Duodenal mucosa (tissue), 2 donors: ENCODE data around the gene AVEN.

ENCODE experiments used
- H3K27ac ChIP-seq: one replicate; pipeline ENCODE4 v1.7.0; 2013; ENCODE audit warnings: low read depth, low read length
- H3K27me3 ChIP-seq, 2 donors: one replicate each; pipeline ENCODE4 v1.7.0; 2013; ENCODE audit warnings: low read length in 2 of 2, control low read depth in 1 of 2; ENCODE audit not compliant: insufficient read depth in 2 of 2, control insufficient read depth in 1 of 2
- H3K36me3 ChIP-seq, 2 donors: one replicate each; pipeline ENCODE4 v1.7.0; 2013; ENCODE audit warnings: low read length in 2 of 2, control low read depth in 1 of 2; ENCODE audit not compliant: insufficient read depth in 2 of 2, control insufficient read depth in 1 of 2
- H3K4me1 ChIP-seq, 2 donors: one replicate each; pipeline ENCODE4 v1.7.0; 2013; ENCODE audit warnings: low read length in 2 of 2, control low read depth in 1 of 2; ENCODE audit not compliant: insufficient read depth in 2 of 2, control insufficient read depth in 1 of 2
- H3K4me3 ChIP-seq, 2 donors: one replicate each; pipeline ENCODE4 v1.7.0; 2013; ENCODE audit warnings: low read length in 2 of 2, low read depth in 1 of 2
- H3K9ac ChIP-seq, 2 donors: one replicate each; pipeline ENCODE4 v1.7.0; 2013; ENCODE audit warnings: low read length in 2 of 2, low read depth in 1 of 2
- H3K9me3 ChIP-seq, 2 donors: one replicate each; pipeline ENCODE4 v1.7.0; 2013; ENCODE audit warnings: low read length in 2 of 2, control low read depth in 1 of 2; ENCODE audit not compliant: control insufficient read depth in 1 of 2

Gene AVEN

GRCh38 chr15:33894193-33894592 lies 144.8 kb downstream of the AVEN start:
- no peaks in the 10 kb centered on the region for H3K36me3 ChIP-seq
- no peak overlapping the region for H3K27ac ChIP-seq
- no peak overlapping the region for H3K9ac ChIP-seq
- no peak overlapping the region for H3K4me3 ChIP-seq
- no peaks in the 10 kb centered on the region for H3K9me3 ChIP-seq
- H3K27me3 ChIP-seq = no peaks in the 10 kb centered on the region
- peaks cover 0 to 2% of the 10 kb centered on the region in 2 donors for H3K4me1 ChIP-seq

- Histone ChIP-seq H3K9me3 (no peaks in the 10 kb centered on the region), H3K9ac (no peak overlapping the region), H3K27ac (no peak overlapping the region), H3K4me3 (no peak overlapping the region), H3K4me1 (no peaks in the 10 kb centered on the region), H3K27me3 (no peaks in the 10 kb centered on the region), H3K36me3 (no peaks in the 10 kb centered on the region)
These were observed 150.8 kb downstream of the AVEN start for GRCh38 chr15:33888176-33888575.

- no peak overlapping the region for H3K4me3 ChIP-seq
- no peaks in the 10 kb centered on the region for H3K9me3 ChIP-seq
These were observed 156.1 kb downstream of the AVEN start for GRCh38 chr15:33882921-33883320.

GRCh38 chr15:33874156-33874555 lies 164.8 kb downstream of the AVEN start:
- Histone ChIP-seq H3K9me3 (no peaks in the 10 kb centered on the region), H3K4me3 (no peak overlapping the region), H3K4me1 (no peaks in the 10 kb centered on the region), H3K36me3 (no peaks in the 10 kb centered on the region), H3K27ac (no peak overlapping the region), H3K27me3 (no peaks in the 10 kb centered on the region), H3K9ac (no peak overlapping the region)

More at GRCh38 chr15:33882921-33883320, 156.1 kb downstream of the AVEN start:
- no peak overlapping the region for H3K9ac ChIP-seq
- H3K36me3 ChIP-seq = no peaks in the 10 kb centered on the region
- no peaks in the 10 kb centered on the region for H3K27me3 ChIP-seq
- no peaks in the 10 kb centered on the region for H3K4me1 ChIP-seq
- no peak overlapping the region for H3K27ac ChIP-seq

- Histone ChIP-seq H3K4me3 (no peak overlapping the region), H3K9ac (no peak overlapping the region), H3K27ac (no peak overlapping the region), H3K9me3 (no peaks in the 10 kb centered on the region), H3K4me1 (no peaks in the 10 kb centered on the region), H3K27me3 (no peaks in the 10 kb centered on the region), H3K36me3 (no peaks in the 10 kb centered on the region)
These were observed 166.4 kb downstream of the AVEN start for GRCh38 chr15:33872416-33873106.

- H3K9ac ChIP-seq = no peak overlapping the region
- no peaks in the 10 kb centered on the region for H3K36me3 ChIP-seq
- no peak overlapping the region for H3K4me3 ChIP-seq
- no peaks in the 10 kb centered on the region for H3K9me3 ChIP-seq
- no peaks in the 10 kb centered on the region for H3K4me1 ChIP-seq
- no peak overlapping the region for H3K27ac ChIP-seq
- no peaks in the 10 kb centered on the region for H3K27me3 ChIP-seq
These were observed 167.0 kb downstream of the AVEN start for GRCh38 chr15:33871980-33872379.

GRCh38 chr15:33866101-33866737 lies 172.8 kb downstream of the AVEN start:
- Histone ChIP-seq H3K9ac (no peak overlapping the region), H3K36me3 (peaks cover 0 to 8% of the 10 kb centered on the region in 2 donors), H3K4me1 (no peaks in the 10 kb centered on the region), H3K27me3 (no peaks in the 10 kb centered on the region), H3K4me3 (no peak overlapping the region), H3K9me3 (no peaks in the 10 kb centered on the region), H3K27ac (no peak overlapping the region)

GRCh38 chr15:33865416-33865815 lies 173.6 kb downstream of the AVEN start:
- H3K4me1 ChIP-seq = no peaks in the 10 kb centered on the region
- no peaks in the 10 kb centered on the region for H3K27me3 ChIP-seq
- H3K4me3 ChIP-seq = no peak overlapping the region
- H3K9ac ChIP-seq = no peak overlapping the region
- no peaks in the 10 kb centered on the region for H3K9me3 ChIP-seq
- H3K27ac ChIP-seq = no peak overlapping the region
- H3K36me3 ChIP-seq = peaks cover 0 to 8% of the 10 kb centered on the region in 2 donors

GRCh38 chr15:33864360-33865075 lies 174.5 kb downstream of the AVEN start:
- Histone ChIP-seq H3K9me3 (no peaks in the 10 kb centered on the region), H3K27ac (no peak overlapping the region), H3K4me3 (no peak overlapping the region), H3K36me3 (peaks cover 1 to 8% of the 10 kb centered on the region in 2 donors), H3K9ac (no peak overlapping the region), H3K27me3 (no peaks in the 10 kb centered on the region), H3K4me1 (no peaks in the 10 kb centered on the region)

- no peak overlapping the region for H3K4me3 ChIP-seq
These were observed 178.2 kb downstream of the AVEN start for GRCh38 chr15:33860754-33861153.

More at GRCh38 chr15:33860754-33861153, 178.2 kb downstream of the AVEN start:
- no peaks in the 10 kb centered on the region for H3K4me1 ChIP-seq
- H3K27me3 ChIP-seq = no peaks in the 10 kb centered on the region
- H3K27ac ChIP-seq = no peak overlapping the region
- H3K9ac ChIP-seq = no peak overlapping the region
- no peaks in the 10 kb centered on the region for H3K9me3 ChIP-seq
- peaks cover 3 to 5% of the 10 kb centered on the region in 2 donors for H3K36me3 ChIP-seq
